GM19397 (cell line): Measurements from ENCODE around the gene CDK5.
"Not testable (repeated sequence)": the region's sequence is repeated elsewhere in the genome, so short reads cannot be mapped to it uniquely, and the experiment has no call there.

Experiments
- ATAC-seq: cut with Tn5 transposase; IDR thresholded peaks from one replicate; pipeline ENCODE4 v1.9.1; 2021; ENCODE audit warnings: mild to moderate bottlenecking, moderate library complexity; ENCODE audit not compliant: unreplicated experiment

CDK5 gene

DNA sequence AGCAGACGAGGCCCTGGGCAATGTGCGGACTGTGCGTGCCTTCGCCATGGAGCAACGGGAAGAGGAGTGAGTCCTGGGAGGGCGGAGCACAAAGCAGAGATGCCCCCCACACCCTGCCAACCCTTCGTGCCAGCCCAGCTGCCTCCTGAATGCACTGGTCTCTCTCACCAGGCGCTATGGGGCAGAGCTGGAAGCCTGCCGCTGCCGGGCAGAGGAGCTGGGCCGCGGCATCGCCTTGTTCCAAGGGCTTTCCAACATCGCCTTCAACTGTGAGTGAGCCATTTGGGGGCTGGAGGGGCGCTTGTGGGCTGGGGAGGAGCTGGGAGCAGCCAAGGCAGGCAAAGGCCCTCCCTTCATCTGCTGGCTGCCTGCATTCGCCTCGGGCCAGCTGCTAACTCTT lies 21.8 kb downstream of the CDK5 start:
- no peak for ATAC-seq

DNA sequence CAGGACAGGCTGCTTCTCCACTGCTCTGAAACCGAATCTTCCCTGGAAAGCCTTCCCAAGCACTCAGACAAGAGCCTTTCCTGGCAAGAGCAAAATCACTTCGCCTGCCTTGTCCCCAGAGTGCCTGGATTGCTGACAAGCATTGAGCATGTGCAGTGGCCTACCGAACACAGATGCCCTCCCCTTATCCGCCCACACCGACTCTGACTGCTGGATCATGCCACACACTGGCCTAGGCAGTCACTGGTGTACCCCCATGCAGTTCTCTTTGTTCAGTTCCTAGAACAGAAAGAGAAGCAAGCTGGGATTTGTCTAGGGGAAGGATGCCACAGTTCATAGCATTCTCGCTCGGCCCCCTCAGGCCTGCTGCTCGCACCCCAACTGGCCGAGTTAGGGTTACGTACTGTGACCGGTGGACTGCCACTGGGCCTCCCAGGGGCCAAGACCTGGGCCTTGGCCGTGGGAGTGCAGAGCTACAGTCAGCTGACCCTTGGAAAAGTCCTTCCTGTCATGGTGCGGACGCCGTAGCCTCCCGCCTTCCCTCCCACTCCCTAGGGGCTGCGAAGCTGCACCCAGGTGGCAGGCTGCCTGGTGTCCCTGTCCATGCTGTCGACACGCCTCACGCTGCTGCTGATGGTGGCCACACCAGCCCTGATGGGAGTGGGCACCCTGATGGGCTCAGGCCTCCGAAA lies 22.5 kb downstream of the CDK5 start:
- ATAC-seq, result no peak

DNA sequence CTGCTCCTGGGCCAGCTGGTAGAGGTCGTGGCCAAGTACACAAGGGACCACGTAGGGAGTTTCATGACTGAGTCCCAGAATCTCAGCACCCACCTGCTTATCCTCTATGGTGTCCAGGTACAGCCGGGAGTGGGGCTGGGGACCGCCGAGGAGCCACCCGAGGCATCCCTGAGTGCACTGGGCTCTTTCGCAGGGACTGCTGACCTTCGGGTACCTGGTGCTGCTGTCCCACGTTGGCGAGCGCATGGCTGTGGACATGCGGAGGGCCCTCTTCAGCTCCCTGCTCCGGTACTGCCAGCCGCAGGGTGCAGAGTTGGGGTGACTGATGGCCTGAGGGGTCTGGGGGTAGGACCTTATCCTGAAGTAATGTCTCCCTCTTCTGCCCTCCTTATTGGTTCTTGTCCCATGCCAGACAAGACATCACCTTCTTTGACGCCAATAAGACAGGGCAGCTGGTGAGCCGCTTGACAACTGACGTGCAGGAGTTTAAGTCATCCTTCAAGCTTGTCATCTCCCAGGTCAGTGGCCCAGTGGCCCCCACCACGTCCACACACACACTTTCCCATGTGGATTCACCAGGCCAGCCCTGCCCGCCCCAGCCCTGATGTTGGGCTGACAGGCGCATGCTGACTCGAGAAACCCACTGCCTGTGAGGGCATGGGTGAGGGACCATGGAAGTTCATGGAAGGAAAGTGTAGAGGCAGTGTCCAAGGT lies 23.2 kb downstream of the CDK5 start:
- no peak for ATAC-seq

DNA sequence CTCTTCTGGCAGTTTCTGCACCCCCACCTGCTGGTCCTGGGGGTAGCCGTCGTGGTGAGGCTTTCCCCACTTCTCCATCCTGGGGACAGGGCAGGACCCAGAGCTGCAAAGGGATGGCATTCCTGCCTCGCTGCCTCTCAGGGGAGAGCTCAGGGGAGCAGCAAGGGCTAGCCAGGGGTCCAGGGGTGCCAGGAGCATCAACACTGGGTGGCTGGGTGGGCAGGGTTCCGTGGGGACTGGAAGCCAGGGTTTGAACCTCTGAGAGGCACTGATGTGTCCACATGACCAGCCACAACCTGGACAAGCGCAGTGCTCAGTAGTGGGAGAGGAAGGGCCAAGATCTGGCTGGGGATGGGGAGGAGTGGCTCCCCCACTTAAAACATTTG lies 23.8 kb downstream of the CDK5 start:
- no peak for ATAC-seq

DNA sequence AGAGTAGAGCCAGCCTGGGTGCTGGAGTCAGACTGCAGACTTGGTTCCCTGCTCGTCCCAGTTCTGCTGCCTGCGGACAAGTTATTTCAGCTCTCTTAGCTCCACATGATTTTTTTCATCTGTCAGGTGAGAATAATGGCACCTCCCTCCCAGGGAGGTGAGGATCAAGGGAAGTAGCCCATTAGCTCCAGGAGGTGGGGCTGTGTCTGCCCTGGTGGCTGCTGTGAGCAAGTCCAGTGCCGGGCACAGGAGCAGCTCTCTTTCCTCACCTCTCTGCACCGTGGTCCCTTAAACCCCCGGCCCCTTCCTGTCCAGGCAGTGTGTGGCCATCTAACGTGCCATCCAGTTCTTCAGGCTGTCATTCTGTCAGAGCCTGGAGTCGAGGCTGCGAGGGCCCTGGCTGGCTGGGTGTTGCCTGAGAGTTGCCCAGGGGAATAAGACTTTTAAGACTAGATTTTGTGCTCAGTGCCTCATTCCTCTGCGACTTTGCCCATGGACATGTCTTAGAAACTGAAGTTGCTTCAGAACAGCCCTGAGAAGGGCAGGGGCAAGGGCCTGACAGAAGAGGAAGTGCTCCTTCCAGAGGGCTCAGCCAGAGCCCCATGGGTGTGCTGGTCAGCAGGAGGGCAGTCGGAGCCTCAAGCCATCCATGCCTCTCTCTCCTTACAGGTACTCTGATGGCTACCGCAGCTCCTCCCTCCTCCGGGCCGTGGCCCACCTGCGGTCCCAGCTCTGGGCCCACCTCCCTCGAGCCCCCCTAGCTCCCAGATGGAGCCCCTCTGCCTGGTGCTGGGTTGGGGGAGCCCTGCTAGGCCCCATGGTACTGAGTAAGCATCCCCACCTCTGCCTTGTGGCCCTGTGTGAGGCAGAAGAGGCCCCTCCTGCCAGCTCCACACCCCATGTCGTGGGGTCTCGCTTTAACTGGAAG lies 24.5 kb downstream of the CDK5 start:
- no peak for ATAC-seq

DNA sequence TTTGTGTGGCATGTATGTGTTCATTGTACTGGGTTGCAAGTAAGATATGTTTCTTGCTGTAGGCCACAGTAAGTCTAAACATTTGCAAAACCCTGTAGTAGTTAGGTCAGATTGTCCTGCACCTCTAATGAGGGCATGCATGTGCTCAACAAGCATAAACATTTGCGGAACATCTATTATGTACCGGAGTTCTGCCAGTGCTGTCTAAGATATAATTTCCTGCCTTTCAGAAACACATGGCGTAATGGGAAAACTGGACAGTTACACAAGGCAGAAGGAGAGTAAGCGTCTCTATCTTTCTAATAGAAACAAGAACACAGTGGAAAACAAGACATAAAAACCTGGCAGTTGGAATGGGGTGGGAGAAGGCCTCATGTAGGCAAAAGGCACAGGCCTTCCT lies 26.7 kb downstream of the CDK5 start:
- ATAC-seq, result no peak

DNA sequence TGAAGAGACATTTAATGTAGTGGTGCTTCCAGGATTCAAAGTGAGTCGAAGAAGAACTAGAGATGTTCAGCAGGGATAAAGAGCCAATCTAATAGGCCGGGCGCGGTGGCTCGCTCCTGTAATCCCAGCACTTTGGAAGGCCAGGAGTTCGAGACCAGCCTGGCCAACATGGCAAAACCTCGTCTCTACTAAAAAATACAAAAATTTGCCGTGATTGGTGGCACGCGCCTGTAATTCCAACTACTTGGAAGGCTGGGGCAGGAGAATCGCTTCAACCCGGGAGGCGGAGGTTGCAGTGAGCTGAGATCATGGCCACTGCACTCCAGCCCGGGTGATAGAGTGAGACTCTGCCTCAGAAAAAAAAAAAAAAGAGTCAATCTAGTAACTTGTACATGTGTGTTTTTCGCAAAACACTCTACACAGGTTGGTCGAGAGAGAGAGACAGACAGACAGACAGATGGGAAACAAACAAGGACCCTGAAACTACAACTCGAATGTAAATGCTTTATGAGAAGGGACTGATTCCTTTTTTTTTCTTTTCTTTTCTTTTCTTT lies 28.7 kb downstream of the CDK5 start:
- ATAC-seq, result no peak

DNA sequence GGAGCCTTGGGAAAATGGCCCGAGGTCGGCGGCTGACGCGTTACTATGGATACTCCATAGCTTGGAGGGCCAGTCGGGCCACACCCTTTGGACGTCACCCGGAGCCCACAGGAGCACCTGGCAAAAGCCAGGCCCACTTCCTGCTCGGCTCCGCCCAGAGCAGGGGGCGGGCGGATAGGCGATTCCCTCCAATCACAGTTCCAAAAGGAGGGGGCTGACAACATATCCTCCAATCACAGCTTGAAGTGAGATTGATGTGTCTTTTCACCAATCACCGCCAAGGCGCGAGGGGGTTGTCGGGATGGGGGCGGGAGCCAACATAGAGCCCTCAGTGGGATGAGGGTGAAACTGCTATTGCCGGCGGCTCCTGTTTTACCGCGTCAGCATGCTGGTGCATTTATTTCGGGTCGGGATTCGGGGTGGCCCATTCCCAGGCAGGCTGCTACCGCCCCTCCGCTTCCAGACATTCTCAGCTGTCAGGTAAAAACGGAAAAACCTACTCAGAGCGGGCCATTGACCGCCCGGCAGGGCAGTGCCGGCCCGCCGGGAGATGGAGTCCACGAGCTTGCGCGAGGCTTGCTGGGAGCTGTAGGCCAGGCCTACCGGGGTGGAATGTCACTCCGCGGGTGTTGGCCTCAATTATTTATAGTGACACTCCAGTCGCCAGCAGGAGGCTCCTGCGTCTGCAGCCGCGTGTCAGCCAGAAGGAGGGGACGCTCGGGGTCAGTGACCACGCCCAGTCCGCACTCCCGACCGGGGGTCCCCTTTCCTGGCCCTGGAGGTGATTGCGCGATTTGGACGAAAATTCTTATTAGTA lies 29.4 kb downstream of the CDK5 start, which contains the start of gene ABCB8:
TSS of gene ABCB8 (plus strand) at position 320 of the 817 bp plus-strand sequence. CDS start at position 386, 66 bp downstream.
- peak; percentile 94 for ATAC-seq

DNA sequence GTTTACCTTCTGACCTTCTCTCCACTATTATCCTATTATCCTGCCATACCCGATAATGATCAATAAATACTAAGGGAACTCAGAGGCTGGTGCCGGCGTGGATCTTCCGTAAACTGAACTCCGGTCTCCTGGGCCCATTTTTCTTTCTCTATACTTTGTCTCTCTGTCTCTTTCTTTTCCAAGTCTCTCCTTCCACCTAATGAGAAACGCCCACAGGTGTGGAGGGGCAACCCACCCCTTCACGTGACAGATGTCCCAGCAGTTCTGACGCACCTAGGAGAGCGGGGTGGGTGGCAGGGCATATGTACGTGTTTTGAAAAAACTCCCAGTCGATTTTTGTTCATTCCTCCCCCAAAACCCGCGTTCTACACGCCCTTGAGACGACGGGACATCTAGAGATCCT lies 30.0 kb downstream of the CDK5 start:
- not testable (repeated sequence) for ATAC-seq

DNA sequence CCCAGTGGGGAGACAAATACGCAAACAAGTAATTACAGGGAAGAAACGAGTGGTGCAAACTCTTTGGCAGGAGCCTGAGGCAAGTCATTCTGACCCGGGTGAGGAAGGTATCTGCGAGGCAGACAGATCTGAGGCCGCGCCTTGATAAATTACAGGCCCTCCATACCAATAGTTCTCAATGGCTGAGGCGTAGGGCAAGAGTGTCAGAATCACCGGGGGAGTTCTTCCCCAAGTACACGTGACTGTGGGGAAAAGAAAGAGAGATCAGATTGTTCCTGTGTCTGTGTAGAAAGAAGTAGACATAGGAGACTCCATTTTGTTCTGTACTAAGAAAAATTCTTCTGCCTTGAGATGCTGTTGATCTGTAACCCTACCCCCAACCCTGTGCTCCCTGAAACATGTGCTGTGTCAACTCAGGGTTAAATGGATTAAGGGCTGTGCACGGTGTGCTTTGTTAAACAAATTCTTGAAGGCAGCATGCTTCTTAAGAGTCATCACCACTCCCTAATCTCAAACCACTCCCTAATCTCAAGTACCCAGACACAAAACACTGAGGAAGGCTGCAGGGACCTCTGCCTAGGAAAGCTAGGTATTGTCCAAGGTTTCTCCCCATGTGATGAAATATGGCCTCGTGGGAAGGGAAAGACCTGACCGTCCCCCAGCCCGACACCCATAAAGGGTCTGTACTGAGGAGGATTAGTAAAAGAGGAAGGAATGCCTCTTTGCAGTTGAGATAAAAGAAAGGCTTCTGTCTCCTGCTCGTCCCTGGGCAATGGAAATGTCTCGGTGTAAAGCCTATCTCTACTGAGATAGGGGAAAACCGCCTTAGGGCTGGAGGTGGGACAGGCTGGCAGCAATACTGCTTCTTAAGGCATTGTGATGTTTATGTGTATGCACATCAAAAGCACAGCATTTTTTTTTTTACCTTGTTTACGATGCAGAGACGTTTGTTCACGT lies 30.6 kb downstream of the CDK5 start:
- ATAC-seq, result not testable (repeated sequence)

DNA sequence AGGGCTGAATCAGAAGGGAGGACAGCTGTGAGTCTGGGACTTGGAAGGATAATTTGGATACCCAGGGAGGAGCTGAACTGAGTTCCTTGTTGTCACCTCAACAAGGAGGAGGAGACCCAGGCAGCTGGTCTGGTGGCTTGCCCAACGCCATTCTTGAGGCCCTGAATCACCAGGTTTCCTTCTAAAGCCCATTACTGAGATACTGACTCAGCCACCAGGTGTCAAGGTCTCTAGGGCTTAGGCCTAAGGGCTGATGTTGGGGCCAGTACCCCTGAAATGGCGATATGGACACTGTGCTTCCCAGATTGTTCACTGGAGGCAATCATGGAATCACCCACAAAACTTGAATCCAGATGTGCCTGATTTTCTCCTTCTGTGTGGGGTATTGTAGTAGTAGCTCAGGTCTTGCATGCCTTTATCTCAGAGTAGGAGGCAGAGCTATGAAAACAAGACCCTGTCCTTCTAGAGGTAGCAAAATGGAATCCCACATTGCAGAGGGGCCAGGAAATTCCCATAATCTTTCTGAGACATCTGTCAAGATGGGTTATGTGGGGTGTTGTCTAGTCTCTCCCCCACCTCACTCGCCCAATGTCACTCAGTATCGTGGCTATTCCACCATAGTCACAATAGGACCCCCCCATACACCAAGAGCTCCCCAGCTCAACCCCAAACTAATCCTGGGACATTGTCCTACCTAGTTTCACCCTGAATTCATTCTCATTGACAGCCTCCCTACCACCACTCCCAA lies 31.6 kb downstream of the CDK5 start:
- no peak for ATAC-seq

DNA sequence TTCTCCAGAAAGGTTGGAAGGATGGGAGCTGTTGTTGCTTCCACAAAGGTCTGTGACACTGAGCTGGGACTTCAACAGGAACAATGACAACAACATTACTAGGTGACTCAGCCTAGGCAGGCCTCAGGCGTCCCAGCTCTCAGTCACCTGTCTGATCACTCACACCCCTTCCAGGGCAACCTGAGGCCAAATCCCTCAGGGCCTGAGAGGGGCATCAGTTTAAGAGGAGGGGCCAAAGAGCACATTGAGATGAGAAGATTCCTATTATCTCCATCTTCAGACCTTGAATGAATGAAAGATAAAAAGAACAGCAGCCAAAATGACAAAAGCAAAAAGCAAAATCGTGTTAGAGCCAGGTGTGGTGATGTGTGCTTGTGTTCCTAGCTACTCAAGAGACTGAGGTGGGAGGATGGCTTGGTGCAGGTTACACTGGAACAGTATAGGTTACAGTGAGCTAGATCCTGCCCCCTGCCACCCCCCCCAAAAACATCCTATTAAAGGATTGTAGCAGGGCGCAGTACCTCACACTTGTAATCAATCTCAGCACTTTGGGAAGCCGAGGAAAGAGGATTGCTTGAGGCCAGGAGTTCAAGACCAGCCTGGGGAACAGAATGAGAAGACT lies 33.2 kb downstream of the CDK5 start, which contains the start of gene ATG9B:
TSS of gene ATG9B (minus strand) at position 60 of the 622 bp plus-strand sequence. CDS start 71 bp downstream, outside the sequence.
- ATAC-seq, result no peak

DNA sequence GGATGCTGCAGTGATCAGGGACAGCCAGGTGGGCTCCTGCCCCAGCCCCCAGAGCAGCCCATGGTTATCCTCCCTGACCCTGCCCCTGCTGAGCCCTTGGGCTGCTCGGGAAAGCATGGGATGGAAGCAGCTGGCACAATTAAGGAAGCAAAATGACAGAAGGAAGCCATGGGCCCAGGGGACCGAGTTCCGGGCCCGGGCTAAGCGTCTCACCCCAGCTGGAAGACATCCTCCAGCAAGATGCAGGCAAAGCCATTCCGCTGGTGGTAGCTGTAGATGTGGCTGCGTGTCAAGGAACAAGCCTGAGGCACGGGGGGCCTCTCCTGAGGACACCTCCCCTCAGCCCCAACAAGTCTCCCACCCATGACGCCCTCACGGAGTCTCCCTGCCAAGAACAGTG lies 34.5 kb downstream of the CDK5 start:
- ATAC-seq, result no peak

DNA sequence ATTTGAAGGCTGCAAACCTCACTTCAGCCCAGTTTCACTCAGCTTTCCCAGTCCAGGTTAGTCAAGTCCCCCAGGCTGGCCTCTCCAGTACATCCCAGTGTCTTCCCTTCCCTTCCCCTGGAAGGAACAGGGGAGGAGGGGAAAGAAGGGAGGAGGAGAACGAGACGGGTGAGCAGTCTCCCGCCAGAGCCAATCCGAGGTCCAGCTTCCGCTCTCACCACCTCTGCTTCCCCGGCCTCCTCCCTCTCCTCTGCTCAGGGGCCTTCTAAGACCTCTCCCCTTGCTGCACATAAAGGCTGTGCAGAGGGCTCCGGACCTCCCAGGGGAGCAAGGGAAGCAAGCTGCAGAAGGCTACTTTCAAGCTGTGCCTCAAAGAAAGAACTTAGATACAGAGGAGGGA lies 37.5 kb downstream of the CDK5 start:
- no peak for ATAC-seq

DNA sequence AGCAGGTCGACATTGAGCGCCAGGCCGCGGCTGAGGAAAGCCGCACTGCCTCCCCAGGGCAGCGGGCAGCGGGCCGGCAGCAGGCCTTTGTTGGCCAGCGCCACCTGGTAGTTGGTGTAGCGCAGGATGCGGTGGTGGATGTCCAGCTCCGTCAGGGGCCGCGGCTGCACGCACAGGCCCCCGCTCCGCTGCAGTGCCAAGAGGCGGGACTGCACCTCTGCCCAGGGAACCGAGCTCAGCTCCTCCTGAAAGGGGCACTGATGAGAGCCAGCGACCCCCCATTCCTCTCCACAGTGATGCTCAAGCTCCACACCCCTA lies 38.6 kb downstream of the CDK5 start:
- ATAC-seq, result no peak

DNA sequence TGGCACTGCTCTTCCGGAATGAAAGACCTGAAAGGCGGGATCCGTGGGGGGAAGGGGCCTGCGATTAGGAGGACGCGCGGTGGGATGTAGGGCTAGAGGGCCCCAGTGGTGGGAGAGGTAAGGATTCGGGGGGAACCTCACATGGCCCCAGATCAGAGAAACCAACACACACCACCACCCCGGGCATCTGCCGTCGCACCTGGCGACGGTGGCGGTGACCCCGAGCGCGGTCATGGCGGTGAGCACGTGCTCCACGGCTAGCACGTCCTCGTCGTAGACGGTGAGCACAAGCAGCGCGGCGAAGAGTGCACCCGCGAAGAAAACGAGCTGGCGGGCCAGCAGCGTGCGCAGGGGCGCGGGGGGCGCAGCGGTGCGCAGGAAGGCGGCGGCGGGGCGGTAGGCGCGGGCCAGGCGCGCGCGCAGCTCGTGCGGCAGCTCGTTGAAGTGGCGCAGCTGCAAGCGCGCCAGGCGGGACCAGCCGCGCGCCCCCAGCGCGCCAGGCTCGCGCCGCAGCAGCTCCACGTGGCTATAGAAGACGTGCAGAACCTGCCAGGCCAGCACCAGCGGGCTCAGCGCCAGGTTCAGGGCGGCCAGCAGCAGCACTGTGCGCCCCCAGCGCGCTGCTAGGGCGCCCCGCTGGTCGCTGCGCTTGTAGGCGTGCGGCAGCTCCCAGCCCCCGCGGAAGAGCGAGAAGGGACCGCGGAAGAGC lies 39.1 kb downstream of the CDK5 start:
- no peak for ATAC-seq

DNA sequence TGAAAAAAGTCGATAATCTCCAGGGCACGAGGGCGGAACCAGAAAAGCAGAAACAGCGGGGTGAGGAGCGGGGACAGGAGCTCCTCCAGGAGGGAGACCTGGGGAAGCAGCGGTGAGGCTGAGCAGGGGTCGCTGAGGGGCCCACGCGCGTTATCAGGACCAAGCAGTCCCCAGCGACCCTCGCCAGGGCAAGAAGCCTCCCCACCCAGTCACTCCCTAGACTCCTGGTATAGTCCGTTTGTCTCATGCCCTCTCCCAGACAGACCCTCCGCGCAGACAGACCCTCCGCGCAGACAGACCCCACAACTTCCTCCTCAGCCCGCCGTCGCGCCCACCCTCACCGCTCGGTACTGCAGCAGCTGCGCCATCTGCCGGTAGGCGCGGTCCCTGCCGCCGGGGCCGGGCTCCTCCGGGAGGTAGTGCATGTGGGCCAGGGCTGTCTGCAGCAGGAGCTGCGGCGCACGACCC lies 39.7 kb downstream of the CDK5 start:
- ATAC-seq, result no peak
